A549 (cell line): ENCODE data around the gene PTGER3. TPM values are rescaled to one million over a fixed set of nuclear protein-coding genes. Genes with fewer than 3 reads are reported as not detected.
"Not testable (repeated sequence)": the region's sequence is repeated elsewhere in the genome, so short reads cannot be mapped to it uniquely, and the experiment has no call there.

Source experiments
- ATAC-seq, 2 experiments: fragments of 200-7000 bp in 1 of 2; fragments of >200 bp in 1 of 2; cut with Nextera tagmentation in 1 of 2; cut with Tn5 transposase in 1 of 2; 3 replicates each; pipeline versions ENCODE4 v1.8.0 to v1.9.1; 2018 to 2020; ENCODE audit warnings: mild to moderate bottlenecking in 1 of 2, moderate library complexity in 1 of 2
- CTCF ChIA-PET: fragments of 300-600 bp; sonication (Branson Sonifier 250); formaldehyde crosslinking; extraction: SDS; loops from one replicate; lab custom pipeline; 2021; ENCODE audit warnings: antibody characterized with exemption, inconsistent platforms; lab: Yijun Ruan, JAX
- POLR2A ChIA-PET: fragments of 350-600 bp; formaldehyde crosslinking; extraction: SDS; loops from one replicate; lab custom pipeline; 2021; ENCODE audit warnings: antibody characterized with exemption, inconsistent platforms; lab: Yijun Ruan, JAX
- DNase-seq, 2 experiments: peaks; one replicate each; pipeline versions ENCODE4 v3.0.0 to v3.0.0-alpha.2; 2011 to 2016; ENCODE audit warnings: low read depth in 1 of 2, low spot score in 1 of 2
- FAIRE-seq: peaks from 2 replicates; lab custom pipeline; 2011; peaks lifted over from hg19 to GRCh38; lab: Jason Lieb, UNC
- H3K27ac ChIP-seq, 2 experiments: fragments of >200 bp; sonication (Bioruptor Twin); formaldehyde crosslinking; 3 replicates each; pipeline ENCODE4 v1.5.1; 2016 to 2017
- H3K4me1 ChIP-seq: fragments of >200 bp; sonication (Bioruptor Twin); formaldehyde crosslinking; 3 replicates; pipeline ENCODE4 v1.6.1; 2016
- H3K4me2 ChIP-seq: fragments of >200 bp; sonication (Bioruptor Twin); formaldehyde crosslinking; 3 replicates; pipeline ENCODE4 v1.6.1; 2016
- H3K4me3 ChIP-seq: fragments of >200 bp; sonication (Bioruptor Twin); formaldehyde crosslinking; 3 replicates; pipeline ENCODE4 v1.5.1; 2016
- H3K9me3 ChIP-seq: fragments of >200 bp; sonication (Bioruptor Twin); formaldehyde crosslinking; 3 replicates; pipeline ENCODE4 v1.6.1; 2016
- CHD2 ChIP-seq: fragments of 150-350 bp; IDR thresholded peaks from 2 replicates; pipeline ENCODE4 v1.6.1; 2014; ENCODE audit warnings: low read length; ENCODE audit not compliant: partially characterized antibody
- CHD4 ChIP-seq: fragments of 200-600 bp; sonication (generic); IDR thresholded peaks from 2 replicates; pipeline ENCODE4 v1.6.1; 2016; ENCODE audit warnings: antibody characterized with exemption, mild to moderate bottlenecking, borderline replicate concordance
- CTCF ChIP-seq: fragments of >200 bp; sonication (Bioruptor Twin); formaldehyde crosslinking; IDR thresholded peaks from 3 replicates; pipeline ENCODE4 v1.5.1; 2016
- EP300 ChIP-seq, 2 experiments: fragments of >200 bp; sonication (Bioruptor Twin); formaldehyde crosslinking; IDR thresholded peaks; 2 replicates in 1 of 2; 3 replicates in 1 of 2; pipeline ENCODE4 v1.6.1; 2016 to 2017
- FOSB ChIP-seq: fragments of 250-450 bp; sonication (Bioruptor Pico); IDR thresholded peaks from 2 replicates; pipeline ENCODE4 v1.5.0; 2020; ENCODE audit warnings: mild to moderate bottlenecking, moderate library complexity
- HDAC2 ChIP-seq: fragments of 200-600 bp; sonication (generic); IDR thresholded peaks from 2 replicates; pipeline ENCODE4 v1.6.1; 2016
- JUN ChIP-seq, 2 experiments: fragments of >200 bp; sonication (Bioruptor Twin); formaldehyde crosslinking; IDR thresholded peaks; 2 replicates in 1 of 2; 3 replicates in 1 of 2; pipeline ENCODE4 v1.6.1; 2016 to 2017
- MYC ChIP-seq: IDR thresholded peaks from 2 replicates; pipeline ENCODE4 v1.6.1; 2012; ENCODE audit warnings: mild to moderate bottlenecking, inconsistent platforms, low read length, improper control_type of control experiment, borderline replicate concordance
- NFE2L2 ChIP-seq: fragments of 150-350 bp; conservative IDR thresholded peaks from 2 replicates; pipeline ENCODE4 v1.6.1; 2014; ENCODE audit warnings: low read length
- NPAS2 ChIP-seq: fragments of 250-450 bp; sonication (Bioruptor Pico); IDR thresholded peaks from 2 replicates; pipeline ENCODE4 v1.8.0; 2022; ENCODE audit warnings: mild to moderate bottlenecking, moderate library complexity, borderline replicate concordance
- POLR2AphosphoS2 ChIP-seq: conservative IDR thresholded peaks from 2 replicates; pipeline ENCODE4 v1.6.1; 2012; ENCODE audit warnings: low read length, improper control_type of control experiment, inconsistent platforms
- RFX5 ChIP-seq: fragments of 450-650 bp; IDR thresholded peaks from 2 replicates; pipeline ENCODE4 v1.7.1; 2014; ENCODE audit warnings: antibody characterized with exemption, mild to moderate bottlenecking, moderate library complexity
- RNF2 ChIP-seq: fragments of 200-600 bp; sonication (generic); IDR thresholded peaks from 2 replicates; pipeline ENCODE4 v1.6.1; 2016; ENCODE audit warnings: low read depth, mild to moderate bottlenecking, antibody characterized with exemption, moderate library complexity, borderline replicate concordance
- ZC3H11A ChIP-seq: fragments of 450-650 bp; IDR thresholded peaks from 2 replicates; pipeline ENCODE4 v1.6.1; 2014; ENCODE audit warnings: antibody characterized with exemption, mild to moderate bottlenecking
- ZNF302 ChIP-seq: fragments of 250-450 bp; sonication (Bioruptor Pico); IDR thresholded peaks from 2 replicates; pipeline ENCODE4 v1.9.0; 2021; ENCODE audit warnings: inconsistent platforms, mild to moderate bottlenecking, moderate library complexity
- ZSCAN20 ChIP-seq: fragments of 250-450 bp; sonication (Bioruptor Pico); IDR thresholded peaks from 2 replicates; pipeline ENCODE4 v1.8.0; 2022; ENCODE audit warnings: mild to moderate bottlenecking, moderate library complexity
- WGBS: methylation state at CpG from one replicate; pipeline ENCODE4 v1.1.6; 2017; ENCODE audit errors: missing lambda C conversion rate; 5-methylcytosine and 5-hydroxymethylcytosine counted together
- polyA plus RNA-seq, 4 experiments: library from polyadenylated mRNA; depleted of rRNA in 3 of 4; stranded (reverse); fragments of >200 nt; fragmentation: RNase III in 1 of 4; extraction: RNeasy Plus Mini Kit Qiagen cat#74134 plus additional on column Dnase treatment in 1 of 4; gene quantifications; 2 replicates in 3 of 4; 3 replicates in 1 of 4; pipeline ENCODE4 v1.2.3, GENCODE V29; 2011 to 2017
- TF ChIP-seq, protein P1 (sequence below): IDR thresholded peaks from 2 replicates; pipeline ENCODE4 v1.6.1; 2012
- TF ChIP-seq, protein P2 (sequence below): IDR thresholded peaks from 2 replicates; pipeline ENCODE4 v1.6.1; 2012; ENCODE audit warnings: low read depth, borderline replicate concordance
- TF ChIP-seq, protein P3 (sequence below): fragments of >200 bp; sonication (Bioruptor Twin); formaldehyde crosslinking; IDR thresholded peaks from 2 replicates; pipeline ENCODE4 v1.6.1; 2016
- TF ChIP-seq, protein P4 (sequence below): IDR thresholded peaks from 2 replicates; pipeline ENCODE4 v1.6.1; 2012

Gene PTGER3
- polyA plus RNA-seq, 2 of the 4 experiments (the other 2 are of a cell fraction): not detected

- POLR2A ChIA-PET: no interaction called here
- ATAC-seq: no peak
- no peak for FAIRE-seq
- Histone ChIP-seq H3K27ac (no peak overlapping the region), H3K4me3 (no peak overlapping the region), H3K4me1 (no peaks in the 10 kb centered on the region), H3K9me3 (no peaks in the 10 kb centered on the region), H3K4me2 (no peak overlapping the region)
- TF ChIP-seq FOSB (CRISPR knock-in tag) (no peak), NFE2L2 (no peak)
- DNase-seq: no peak
- CTCF ChIA-PET: no interaction called here
- WGBS: 3% methylated on average over 2 of the region's 2 CpGs
These were observed 60.1 kb downstream of the PTGER3 start for GRCh38 chr1:70987497-70987896.

GRCh38 chr1:70985776-70986225 is 61.8 kb downstream of the PTGER3 start:
- FAIRE-seq, H3K4me2 ChIP-seq, ATAC-seq, CTCF ChIA-PET, H3K27ac ChIP-seq, H3K4me3 ChIP-seq, POLR2A ChIA-PET, H3K9me3 ChIP-seq, DNase-seq, H3K4me1 ChIP-seq: not testable (repeated sequence)
- WGBS: 24% methylated on average over 5 of the region's 5 CpGs

DNA sequence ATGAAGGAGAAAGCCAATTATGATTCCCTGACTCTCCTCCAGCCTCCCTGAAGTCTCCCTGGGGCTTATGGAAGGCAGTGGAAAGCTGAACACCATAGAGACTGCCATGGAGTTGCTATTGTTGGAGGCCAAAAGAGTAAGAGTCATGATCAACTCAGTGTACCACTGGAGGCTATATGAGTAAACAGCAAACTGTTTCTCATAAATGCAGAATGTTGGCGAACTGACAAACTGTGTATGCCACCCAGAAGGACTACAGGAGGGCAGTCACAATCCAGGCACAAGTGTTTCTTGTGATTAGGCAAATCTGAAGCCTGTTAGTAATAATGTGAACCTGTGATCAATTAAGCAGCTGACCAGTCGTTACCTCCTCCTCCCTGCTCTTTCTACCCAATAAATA is 62.3 kb downstream of the PTGER3 start:
- FAIRE-seq, ATAC-seq, H3K4me2 ChIP-seq, H3K4me3 ChIP-seq, DNase-seq, H3K27ac ChIP-seq, H3K9me3 ChIP-seq, CTCF ChIA-PET, POLR2A ChIA-PET, H3K4me1 ChIP-seq: not testable (repeated sequence)
- WGBS: 0% methylated on average over 2 of the region's 2 CpGs

GRCh38 chr1:70980361-70980760 is 67.3 kb downstream of the PTGER3 start:
- POLR2A ChIA-PET: no interaction called here
- H3K4me1 ChIP-seq: no peaks in the 10 kb centered on the region
- no peak overlapping the region for H3K4me2 ChIP-seq
- FAIRE-seq (no peak), ATAC-seq (no peak), DNase-seq (no peak)
- H3K9me3 ChIP-seq: no peaks in the 10 kb centered on the region
- H3K27ac ChIP-seq: no peak overlapping the region
- CTCF ChIA-PET: no interaction called here
- WGBS: 0% methylated on average over 1 of the region's 1 CpG
- H3K4me3 ChIP-seq: no peak overlapping the region
- TF ChIP-seq ZC3H11A (no peak), EP300 (IDR thresholded peaks at IDR 0.05) (no peak), RFX5 (no peak), JUN (IDR thresholded peaks at IDR 0.05) (no peak), RNF2 (no peak), ZNF302 (no peak), NFE2L2 (no peak), CHD2 (no peak), FOSB (CRISPR knock-in tag) (no peak), CTCF (no peak), CHD4 (no peak), ZSCAN20 (no peak), POLR2AphosphoS2 (no peak), HDAC2 (no peak), NPAS2 (CRISPR knock-in tag) (no peak), MYC (no peak)
- TF ChIP-seq, protein P1, sequence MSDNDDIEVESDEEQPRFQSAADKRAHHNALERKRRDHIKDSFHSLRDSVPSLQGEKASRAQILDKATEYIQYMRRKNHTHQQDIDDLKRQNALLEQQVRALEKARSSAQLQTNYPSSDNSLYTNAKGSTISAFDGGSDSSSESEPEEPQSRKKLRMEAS: no peak
- TF ChIP-seq, protein P2, sequence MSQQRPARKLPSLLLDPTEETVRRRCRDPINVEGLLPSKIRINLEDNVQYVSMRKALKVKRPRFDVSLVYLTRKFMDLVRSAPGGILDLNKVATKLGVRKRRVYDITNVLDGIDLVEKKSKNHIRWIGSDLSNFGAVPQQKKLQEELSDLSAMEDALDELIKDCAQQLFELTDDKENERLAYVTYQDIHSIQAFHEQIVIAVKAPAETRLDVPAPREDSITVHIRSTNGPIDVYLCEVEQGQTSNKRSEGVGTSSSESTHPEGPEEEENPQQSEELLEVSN: no peak
- TF ChIP-seq, protein P3, sequence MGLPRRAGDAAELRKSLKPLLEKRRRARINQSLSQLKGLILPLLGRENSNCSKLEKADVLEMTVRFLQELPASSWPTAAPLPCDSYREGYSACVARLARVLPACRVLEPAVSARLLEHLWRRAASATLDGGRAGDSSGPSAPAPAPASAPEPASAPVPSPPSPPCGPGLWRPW: no peak
- TF ChIP-seq, protein P4, sequence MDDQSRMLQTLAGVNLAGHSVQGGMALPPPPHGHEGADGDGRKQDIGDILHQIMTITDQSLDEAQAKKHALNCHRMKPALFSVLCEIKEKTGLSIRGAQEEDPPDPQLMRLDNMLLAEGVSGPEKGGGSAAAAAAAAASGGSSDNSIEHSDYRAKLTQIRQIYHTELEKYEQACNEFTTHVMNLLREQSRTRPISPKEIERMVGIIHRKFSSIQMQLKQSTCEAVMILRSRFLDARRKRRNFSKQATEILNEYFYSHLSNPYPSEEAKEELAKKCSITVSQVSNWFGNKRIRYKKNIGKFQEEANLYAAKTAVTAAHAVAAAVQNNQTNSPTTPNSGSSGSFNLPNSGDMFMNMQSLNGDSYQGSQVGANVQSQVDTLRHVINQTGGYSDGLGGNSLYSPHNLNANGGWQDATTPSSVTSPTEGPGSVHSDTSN: no peak
- TF ChIP-seq, all 56 proteins: peak for 0
